Ishikawa (cell line): ENCODE measurements around the gene TCTN2.

Experiments used
- CEBPB ChIP-seq: IDR thresholded peaks from 2 replicates; pipeline ENCODE4 v1.6.1; 2012
- CREB1 ChIP-seq: IDR thresholded peaks from 2 replicates; pipeline ENCODE4 v1.6.1; 2012; ENCODE audit warnings: low read depth
- EGR1 ChIP-seq: IDR thresholded peaks from 2 replicates; pipeline ENCODE4 v1.6.1; 2012
- EP300 ChIP-seq: IDR thresholded peaks from 2 replicates; pipeline ENCODE4 v1.6.1; 2012; ENCODE audit warnings: borderline replicate concordance
- FOXM1 ChIP-seq: IDR thresholded peaks from 2 replicates; pipeline ENCODE4 v1.6.1; 2012; ENCODE audit warnings: low read depth, borderline replicate concordance
- MAX ChIP-seq: IDR thresholded peaks from 2 replicates; pipeline ENCODE4 v1.6.1; 2012
- NFIC ChIP-seq: IDR thresholded peaks from 2 replicates; pipeline ENCODE4 v1.6.1; 2012
- RAD21 ChIP-seq: IDR thresholded peaks from 2 replicates; pipeline ENCODE4 v1.6.1; 2012; ENCODE audit warnings: low read depth
- TAF1 ChIP-seq: IDR thresholded peaks from 2 replicates; pipeline ENCODE4 v1.6.1; 2012; ENCODE audit warnings: low read depth, mild to moderate bottlenecking
- TCF12 ChIP-seq: IDR thresholded peaks from 2 replicates; pipeline ENCODE4 v1.6.1; 2012; ENCODE audit warnings: low read depth
- TEAD4 ChIP-seq: IDR thresholded peaks from 2 replicates; pipeline ENCODE4 v1.6.1; 2012
- USF1 ChIP-seq: IDR thresholded peaks from 2 replicates; pipeline ENCODE4 v1.6.1; 2012
- YY1 ChIP-seq: IDR thresholded peaks from 2 replicates; pipeline ENCODE4 v1.6.1; 2012; ENCODE audit warnings: low read depth
- ZBTB7A ChIP-seq: IDR thresholded peaks from 2 replicates; pipeline ENCODE4 v1.6.1; 2012; ENCODE audit warnings: low read depth
- TF ChIP-seq, protein P1 (sequence below): IDR thresholded peaks from 2 replicates; pipeline ENCODE4 v1.6.1; 2012; ENCODE audit warnings: low read depth, mild to moderate bottlenecking

Gene TCTN2

GRCh38 chr12:123726962-123727361 lies 56.0 kb downstream of the TCTN2 start:
- TF ChIP-seq NFIC (no peak), CEBPB (no peak), ZBTB7A (no peak), USF1 (no peak), TAF1 (no peak), TCF12 (no peak), TEAD4 (no peak), EGR1 (no peak), CREB1 (no peak), MAX (no peak), RAD21 (no peak)

GRCh38 chr12:123727878-123728277 lies 57.0 kb downstream of the TCTN2 start:
- TF ChIP-seq NFIC (no peak), TAF1 (no peak), EGR1 (no peak), YY1 (no peak), TEAD4 (no peak), EP300 (no peak), USF1 (no peak), FOXM1 (no peak), CREB1 (no peak), TCF12 (no peak), CEBPB (no peak), RAD21 (no peak), MAX (no peak), ZBTB7A (no peak)
- TF ChIP-seq, protein P1, sequence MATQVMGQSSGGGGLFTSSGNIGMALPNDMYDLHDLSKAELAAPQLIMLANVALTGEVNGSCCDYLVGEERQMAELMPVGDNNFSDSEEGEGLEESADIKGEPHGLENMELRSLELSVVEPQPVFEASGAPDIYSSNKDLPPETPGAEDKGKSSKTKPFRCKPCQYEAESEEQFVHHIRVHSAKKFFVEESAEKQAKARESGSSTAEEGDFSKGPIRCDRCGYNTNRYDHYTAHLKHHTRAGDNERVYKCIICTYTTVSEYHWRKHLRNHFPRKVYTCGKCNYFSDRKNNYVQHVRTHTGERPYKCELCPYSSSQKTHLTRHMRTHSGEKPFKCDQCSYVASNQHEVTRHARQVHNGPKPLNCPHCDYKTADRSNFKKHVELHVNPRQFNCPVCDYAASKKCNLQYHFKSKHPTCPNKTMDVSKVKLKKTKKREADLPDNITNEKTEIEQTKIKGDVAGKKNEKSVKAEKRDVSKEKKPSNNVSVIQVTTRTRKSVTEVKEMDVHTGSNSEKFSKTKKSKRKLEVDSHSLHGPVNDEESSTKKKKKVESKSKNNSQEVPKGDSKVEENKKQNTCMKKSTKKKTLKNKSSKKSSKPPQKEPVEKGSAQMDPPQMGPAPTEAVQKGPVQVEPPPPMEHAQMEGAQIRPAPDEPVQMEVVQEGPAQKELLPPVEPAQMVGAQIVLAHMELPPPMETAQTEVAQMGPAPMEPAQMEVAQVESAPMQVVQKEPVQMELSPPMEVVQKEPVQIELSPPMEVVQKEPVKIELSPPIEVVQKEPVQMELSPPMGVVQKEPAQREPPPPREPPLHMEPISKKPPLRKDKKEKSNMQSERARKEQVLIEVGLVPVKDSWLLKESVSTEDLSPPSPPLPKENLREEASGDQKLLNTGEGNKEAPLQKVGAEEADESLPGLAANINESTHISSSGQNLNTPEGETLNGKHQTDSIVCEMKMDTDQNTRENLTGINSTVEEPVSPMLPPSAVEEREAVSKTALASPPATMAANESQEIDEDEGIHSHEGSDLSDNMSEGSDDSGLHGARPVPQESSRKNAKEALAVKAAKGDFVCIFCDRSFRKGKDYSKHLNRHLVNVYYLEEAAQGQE: no peak

DNA sequence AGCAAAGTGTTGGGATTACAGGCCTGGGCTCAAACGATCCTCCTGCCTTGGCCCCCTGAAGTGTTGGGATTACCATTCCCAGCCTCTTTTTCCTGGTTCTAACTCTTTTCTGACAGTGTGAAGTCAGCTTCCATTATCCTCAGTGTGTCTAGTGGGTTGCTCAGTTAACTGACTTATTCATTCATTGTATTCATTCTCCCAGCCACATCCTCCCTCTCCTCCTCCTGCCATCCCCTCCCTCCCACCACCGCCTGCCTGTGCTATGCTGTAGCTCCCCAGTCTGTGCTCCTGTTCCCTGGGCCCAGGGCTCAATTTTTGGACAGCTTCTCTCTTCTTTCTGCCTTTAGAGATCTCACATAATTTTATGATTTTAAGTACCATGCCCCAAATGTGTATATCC lies 60.7 kb downstream of the TCTN2 start:
- TF ChIP-seq TAF1: no peak
- no peak for TF ChIP-seq RAD21
- no peak for TF ChIP-seq EGR1
- TF ChIP-seq EP300: no peak
- TF ChIP-seq USF1: no peak
- no peak for TF ChIP-seq ZBTB7A

GRCh38 chr12:123732251-123732650 lies 61.3 kb downstream of the TCTN2 start:
- TF ChIP-seq MAX: no peak
- TF ChIP-seq NFIC: no peak
- no peak for TF ChIP-seq FOXM1
- TF ChIP-seq CEBPB: no peak
- no peak for TF ChIP-seq TAF1
- TF ChIP-seq EP300: no peak
- TF ChIP-seq TEAD4: no peak
- no peak for TF ChIP-seq EGR1
- TF ChIP-seq RAD21: no peak

DNA sequence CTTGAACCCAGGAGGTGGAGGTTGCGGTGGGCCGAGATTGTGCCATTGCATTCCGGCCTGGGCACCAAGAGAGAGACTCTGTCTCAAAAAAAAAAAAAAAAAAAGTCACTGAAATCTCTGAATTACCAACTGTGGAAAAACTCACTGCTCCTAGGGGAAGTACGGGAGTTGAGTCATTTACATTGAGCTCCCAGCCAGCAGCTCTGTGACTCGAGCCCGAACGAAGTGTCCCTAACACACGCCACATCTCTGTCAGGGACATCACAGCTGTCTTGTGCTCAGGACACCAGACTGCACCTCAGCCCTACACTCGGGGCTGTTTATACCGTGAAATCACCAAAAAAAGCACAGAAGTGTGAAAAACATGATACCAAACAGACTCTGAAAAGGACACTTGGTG lies 62.3 kb downstream of the TCTN2 start:
- TF ChIP-seq MAX (no peak), EP300 (no peak), TEAD4 (no peak), EGR1 (no peak), NFIC (no peak), TAF1 (no peak)

GRCh38 chr12:123734268-123734667 lies 63.4 kb downstream of the TCTN2 start:
- TF ChIP-seq, protein P1: no peak
- no peak for TF ChIP-seq CEBPB
- no peak for TF ChIP-seq TAF1
- no peak for TF ChIP-seq ZBTB7A
- TF ChIP-seq TCF12: no peak
- TF ChIP-seq EGR1: no peak
- TF ChIP-seq RAD21: no peak
- TF ChIP-seq CREB1: no peak
- TF ChIP-seq EP300: no peak
- TF ChIP-seq TEAD4: no peak
- no peak for TF ChIP-seq YY1
- TF ChIP-seq MAX: no peak
